HAP-1 (cell line): ENCODE data around the gene RIN3.

Experiments used
- DNase-seq, 2 experiments: peaks; one replicate each; pipeline ENCODE4 v3.0.0-alpha.2; 2016 to 2020; ENCODE audit warnings: low spot score in 2 of 2
- H3K27me3 ChIP-seq: fragments of 250-450 bp; sonication (Bioruptor Pico); 2 replicates; pipeline ENCODE4 v1.5.1; 2020; ENCODE audit warnings: low read depth, mild to moderate bottlenecking, moderate library complexity
- H3K36me3 ChIP-seq: fragments of 250-450 bp; sonication (Bioruptor Pico); replicated peaks from 2 replicates; pipeline ENCODE4 v1.5.1; 2020; ENCODE audit warnings: mild to moderate bottlenecking
- H3K4me1 ChIP-seq: fragments of 250-450 bp; sonication (Bioruptor Pico); 2 replicates; pipeline ENCODE4 v1.5.1; 2020; ENCODE audit warnings: mild to moderate bottlenecking
- H3K4me3 ChIP-seq: fragments of 250-450 bp; sonication (Bioruptor Pico); 2 replicates; pipeline ENCODE4 v1.5.1; 2020; ENCODE audit warnings: mild to moderate bottlenecking, moderate library complexity
- H3K9me3 ChIP-seq: fragments of 250-450 bp; sonication (Bioruptor Pico); 2 replicates; pipeline ENCODE4 v1.5.1; 2020; ENCODE audit warnings: mild to moderate bottlenecking, moderate library complexity
- in situ Hi-C: fragments of 300-500 bp; cut with MboI; formaldehyde crosslinking; loops from 3 replicates; pipeline ENCODE4 v1.14.3; 2020; ENCODE audit warnings: low sequenced_read_pairs, inconsistent platforms, mixed read lengths

RIN3 gene

GRCh38 chr14:92658684-92659083, 145.1 kb downstream of the RIN3 start:
- no peak for DNase-seq
- Histone ChIP-seq H3K27me3 (no peaks in the 10 kb centered on the region), H3K4me1 (no peaks in the 10 kb centered on the region), H3K36me3 (no peaks in the 10 kb centered on the region), H3K9me3 (no peaks in the 10 kb centered on the region), H3K4me3 (no peak overlapping the region)
- in situ Hi-C loops, result no loop called here

- no peak for DNase-seq
- H3K27me3 ChIP-seq, result no peaks in the 10 kb centered on the region
- H3K4me1 ChIP-seq, result no peaks in the 10 kb centered on the region
- H3K36me3 ChIP-seq, result no peaks in the 10 kb centered on the region
- H3K9me3 ChIP-seq, result no peaks in the 10 kb centered on the region
- in situ Hi-C loops, result no loop called here
- no peak overlapping the region for H3K4me3 ChIP-seq
Measured at GRCh38 chr14:92659765-92660561, 146.4 kb downstream of the RIN3 start.

- H3K9me3 ChIP-seq, result no peaks in the 10 kb centered on the region
- no peaks in the 10 kb centered on the region for H3K36me3 ChIP-seq
- H3K4me3 ChIP-seq, result no peak overlapping the region
- H3K4me1 ChIP-seq, result no peaks in the 10 kb centered on the region
- no peak for DNase-seq
- in situ Hi-C loops, result no loop called here
- H3K27me3 ChIP-seq, result no peaks in the 10 kb centered on the region
Measured at GRCh38 chr14:92660571-92660970, 147.0 kb downstream of the RIN3 start.

GRCh38 chr14:92663049-92663448, 149.5 kb downstream of the RIN3 start:
- Histone ChIP-seq H3K36me3 (no peaks in the 10 kb centered on the region), H3K9me3 (no peaks in the 10 kb centered on the region), H3K4me3 (no peak overlapping the region), H3K27me3 (no peaks in the 10 kb centered on the region), H3K4me1 (no peaks in the 10 kb centered on the region)
- DNase-seq, result no peak
- in situ Hi-C loops, result no loop called here

GRCh38 chr14:92665661-92666110, 152.1 kb downstream of the RIN3 start:
- Histone ChIP-seq H3K9me3 (no peaks in the 10 kb centered on the region), H3K36me3 (no peaks in the 10 kb centered on the region), H3K4me1 (no peaks in the 10 kb centered on the region), H3K27me3 (no peaks in the 10 kb centered on the region), H3K4me3 (no peak overlapping the region)
- in situ Hi-C loops, result no loop called here
- DNase-seq, result no peak

GRCh38 chr14:92666251-92666650, 152.7 kb downstream of the RIN3 start:
- no peaks in the 10 kb centered on the region for H3K4me1 ChIP-seq
- no peak for DNase-seq
- H3K4me3 ChIP-seq, result no peak overlapping the region
- H3K9me3 ChIP-seq, result no peaks in the 10 kb centered on the region
- H3K36me3 ChIP-seq, result no peaks in the 10 kb centered on the region
- H3K27me3 ChIP-seq, result no peaks in the 10 kb centered on the region
- in situ Hi-C loops, result no loop called here

- no peaks in the 10 kb centered on the region for H3K27me3 ChIP-seq
- no peaks in the 10 kb centered on the region for H3K36me3 ChIP-seq
- no peak overlapping the region for H3K4me3 ChIP-seq
- H3K4me1 ChIP-seq, result no peaks in the 10 kb centered on the region
- in situ Hi-C loops, result no loop called here
- no peak for DNase-seq
- H3K9me3 ChIP-seq, result no peaks in the 10 kb centered on the region
Measured at GRCh38 chr14:92668276-92668973, 154.8 kb downstream of the RIN3 start.

GRCh38 chr14:92670160-92670559, 156.6 kb downstream of the RIN3 start:
- Histone ChIP-seq H3K27me3 (no peaks in the 10 kb centered on the region), H3K36me3 (no peaks in the 10 kb centered on the region), H3K9me3 (no peaks in the 10 kb centered on the region), H3K4me1 (no peaks in the 10 kb centered on the region), H3K4me3 (no peak overlapping the region)
- DNase-seq, result no peak
- in situ Hi-C loops, result no loop called here

- DNase-seq, result no peak
- no peaks in the 10 kb centered on the region for H3K36me3 ChIP-seq
- H3K4me1 ChIP-seq, result no peaks in the 10 kb centered on the region
- no peaks in the 10 kb centered on the region for H3K9me3 ChIP-seq
- in situ Hi-C loops, result no loop called here
- no peaks in the 10 kb centered on the region for H3K27me3 ChIP-seq
- H3K4me3 ChIP-seq, result no peak overlapping the region
Measured at GRCh38 chr14:92670643-92671366, 157.2 kb downstream of the RIN3 start.

GRCh38 chr14:92673601-92674150, 160.1 kb downstream of the RIN3 start:
- no peaks in the 10 kb centered on the region for H3K4me1 ChIP-seq
- H3K9me3 ChIP-seq, result no peaks in the 10 kb centered on the region

GRCh38 chr14:92675421-92675820, 161.8 kb downstream of the RIN3 start:
- no peaks in the 10 kb centered on the region for H3K27me3 ChIP-seq
- in situ Hi-C loops, result loop anchor here (25.0 kb wide), 1 partner anchor 538 kb away; no protein-coding TSS in a partner anchor
- no peaks in the 10 kb centered on the region for H3K4me1 ChIP-seq
- no peak overlapping the region for H3K4me3 ChIP-seq
- no peaks in the 10 kb centered on the region for H3K9me3 ChIP-seq
- no peak for DNase-seq
- H3K36me3 ChIP-seq, result no peaks in the 10 kb centered on the region

More at GRCh38 chr14:92673601-92674150, 160.1 kb downstream of the RIN3 start:
- DNase-seq, result no peak
- no peaks in the 10 kb centered on the region for H3K36me3 ChIP-seq
- no peak overlapping the region for H3K4me3 ChIP-seq
- no peaks in the 10 kb centered on the region for H3K27me3 ChIP-seq
- in situ Hi-C loops, result no loop called here

GRCh38 chr14:92675976-92676375, 162.4 kb downstream of the RIN3 start:
- no peak for DNase-seq
- in situ Hi-C loops, result loop anchor here (25.0 kb wide), 1 partner anchor 539 kb away; no protein-coding TSS in a partner anchor
- Histone ChIP-seq H3K9me3 (no peaks in the 10 kb centered on the region), H3K4me3 (no peak overlapping the region), H3K27me3 (no peaks in the 10 kb centered on the region), H3K4me1 (no peaks in the 10 kb centered on the region), H3K36me3 (no peaks in the 10 kb centered on the region)

GRCh38 chr14:92676403-92677086, 163.0 kb downstream of the RIN3 start:
- no peaks in the 10 kb centered on the region for H3K27me3 ChIP-seq
- H3K36me3 ChIP-seq, result no peaks in the 10 kb centered on the region
- in situ Hi-C loops, result loop anchor here (25.0 kb wide), 1 partner anchor 539 kb away; no protein-coding TSS in a partner anchor
- no peak overlapping the region for H3K4me3 ChIP-seq
- no peaks in the 10 kb centered on the region for H3K9me3 ChIP-seq
- no peaks in the 10 kb centered on the region for H3K4me1 ChIP-seq
- no peak for DNase-seq
